Lung (tissue), 12 donors: ENCODE measurements around the gene MAPK9. TPM values are rescaled to one million over a fixed set of nuclear protein-coding genes. Genes with fewer than 3 reads are reported as not detected.

Source experiments
- ATAC-seq: fragments of 200-7000 bp; cut with Tn5 transposase; one replicate; pipeline ENCODE4 v1.9.1; 2020; ENCODE audit warnings: moderate number of reproducible peaks; ENCODE audit not compliant: insufficient read depth, low FRiP score
- DNase-seq, 3 donors: peaks; one replicate each; pipeline ENCODE4 v3.0.0-alpha.2; 2013 to 2017
- H3K27ac ChIP-seq, 2 donors: one replicate each; pipeline ENCODE4 v1.5.1; 2013; ENCODE audit warnings: mild to moderate bottlenecking in 2 of 2, moderate library complexity in 2 of 2, control low read depth in 1 of 2, inconsistent platforms in 1 of 2, low read depth in 1 of 2, low read length in 1 of 2
- H3K27me3 ChIP-seq, 3 donors: one replicate each; pipeline ENCODE4 v1.5.1; 2013; ENCODE audit warnings: low read length in 2 of 3; ENCODE audit not compliant: control insufficient read depth in 3 of 3, insufficient read depth in 3 of 3
- H3K36me3 ChIP-seq, 4 donors: one replicate each; pipeline ENCODE4 v1.5.1; 2013; ENCODE audit warnings: low read length in 4 of 4, mild to moderate bottlenecking in 1 of 4, moderate library complexity in 1 of 4; ENCODE audit not compliant: control insufficient read depth in 4 of 4, insufficient read depth in 4 of 4
- H3K4me1 ChIP-seq, 5 donors: one replicate each; pipeline ENCODE4 v1.5.1; 2013; ENCODE audit warnings: low read length in 5 of 5, mild to moderate bottlenecking in 2 of 5, moderate library complexity in 1 of 5; ENCODE audit not compliant: control insufficient read depth in 5 of 5, insufficient read depth in 5 of 5
- H3K4me3 ChIP-seq: one replicate; pipeline ENCODE4 v1.5.1; 2013; ENCODE audit warnings: mild to moderate bottlenecking, control low read depth, moderate library complexity
- H3K9ac ChIP-seq, 2 donors: one replicate each; pipeline ENCODE4 v1.5.1; 2013; ENCODE audit warnings: low read length in 2 of 2, control low read depth in 1 of 2; ENCODE audit not compliant: insufficient read depth in 1 of 2
- H3K9me3 ChIP-seq, 4 donors: one replicate each; pipeline ENCODE4 v1.5.1; 2013; ENCODE audit warnings: low read length in 3 of 4, mild to moderate bottlenecking in 1 of 4, moderate library complexity in 1 of 4; ENCODE audit not compliant: control insufficient read depth in 4 of 4, insufficient read depth in 3 of 4
- CTCF ChIP-seq: IDR thresholded peaks from 2 replicates; pipeline ENCODE4 v1.5.1; 2012; ENCODE audit warnings: mild to moderate bottlenecking; ENCODE audit errors: control extremely low read depth, extremely low read depth
- WGBS, 2 donors: extraction: QIAGEN DNeasy Blood & Tissue Kit; methylation state at CpG; one replicate each; pipeline ENCODE4 v1.1.7; 2013; 5-methylcytosine and 5-hydroxymethylcytosine counted together
- polyA plus RNA-seq, 2 donors: library from polyadenylated mRNA; stranded (reverse); fragments of 200-250 nt; gene quantifications; one replicate each; pipeline ENCODE4 v1.2.1, GENCODE V29; 2013
- total RNA-seq, 2 donors: library from RNA; depleted of rRNA in 1 of 2; stranded (reverse); fragments of >200 nt in 1 of 2; gene quantifications; one replicate each; pipeline ENCODE4 v1.2.1, GENCODE V29; 2014 to 2021
- donor health status: control.
- donor health status: control.
- donor health status: Bipolar disorder and iron deficiency.
- donor health status: healthy.
- donor health status: DM: yes; HTN: yes; CAD: no.

MAPK9 gene
- total and polyA plus RNA-seq, 4 donors, result 13.1 to 38.1 (median 23.6) TPM

- Histone ChIP-seq H3K4me3 (no peak overlapping the region), H3K27ac (no peak overlapping the region), H3K27me3 (no peaks in the 10 kb centered on the region), H3K36me3 (peaks cover 0 to 4% (median 1%) of the 10 kb centered on the region in 4 donors), H3K9me3 (peaks cover 0 to 2% (median 0%) of the 10 kb centered on the region in 4 donors), H3K4me1 (peaks cover 0 to 5% (median 4%) of the 10 kb centered on the region in 5 donors), H3K9ac (no peak overlapping the region)
- 83 to 91% methylated on average over 2 of the region's 2 CpGs for WGBS, 2 donors
- ATAC-seq (no peak), DNase-seq (no peak)
- TF ChIP-seq CTCF, result no peak
Observed at GRCh38 chr5:180297587-180298282, 5.9 kb upstream of the MAPK9 start.

- TF ChIP-seq CTCF, result no peak
- Histone ChIP-seq H3K4me1 (peaks cover 0 to 5% (median 4%) of the 10 kb centered on the region in 5 donors), H3K9ac (no peak overlapping the region), H3K27me3 (no peaks in the 10 kb centered on the region), H3K36me3 (peaks cover 0 to 4% (median 1%) of the 10 kb centered on the region in 4 donors), H3K4me3 (no peak overlapping the region), H3K27ac (no peak overlapping the region), H3K9me3 (peaks cover 0 to 2% (median 0%) of the 10 kb centered on the region in 4 donors)
- no peak for ATAC-seq
- 36 to 38% methylated on average over 6 to 7 of the region's 7 CpGs for WGBS, 2 donors
- DNase-seq, result no peak
Observed at GRCh38 chr5:180296771-180297170, 4.9 kb upstream of the MAPK9 start.

GRCh38 chr5:180294913-180295555 is 3.2 kb upstream of the MAPK9 start:
- Histone ChIP-seq H3K9me3 (no peaks in the 10 kb centered on the region), H3K36me3 (no peaks in the 10 kb centered on the region), H3K27ac (no peak overlapping the region), H3K4me1 (peaks cover 0 to 14% (median 6%) of the 10 kb centered on the region in 5 donors), H3K4me3 (no peak overlapping the region), H3K9ac (no peak overlapping the region), H3K27me3 (no peaks in the 10 kb centered on the region)
- 87 to 92% methylated on average over 10 of the region's 10 CpGs for WGBS, 2 donors
- DNase-seq, result no peak
- TF ChIP-seq CTCF, result no peak
- ATAC-seq, result no peak
